GM18502 (cell line): Measurements from ENCODE around the gene TIMM50.

Experiments used
- ATAC-seq: cut with Tn5 transposase; IDR thresholded peaks from one replicate; pipeline ENCODE4 v1.9.1; 2021; ENCODE audit warnings: mild to moderate bottlenecking; ENCODE audit not compliant: unreplicated experiment, poor library complexity

The TIMM50 gene

DNA sequence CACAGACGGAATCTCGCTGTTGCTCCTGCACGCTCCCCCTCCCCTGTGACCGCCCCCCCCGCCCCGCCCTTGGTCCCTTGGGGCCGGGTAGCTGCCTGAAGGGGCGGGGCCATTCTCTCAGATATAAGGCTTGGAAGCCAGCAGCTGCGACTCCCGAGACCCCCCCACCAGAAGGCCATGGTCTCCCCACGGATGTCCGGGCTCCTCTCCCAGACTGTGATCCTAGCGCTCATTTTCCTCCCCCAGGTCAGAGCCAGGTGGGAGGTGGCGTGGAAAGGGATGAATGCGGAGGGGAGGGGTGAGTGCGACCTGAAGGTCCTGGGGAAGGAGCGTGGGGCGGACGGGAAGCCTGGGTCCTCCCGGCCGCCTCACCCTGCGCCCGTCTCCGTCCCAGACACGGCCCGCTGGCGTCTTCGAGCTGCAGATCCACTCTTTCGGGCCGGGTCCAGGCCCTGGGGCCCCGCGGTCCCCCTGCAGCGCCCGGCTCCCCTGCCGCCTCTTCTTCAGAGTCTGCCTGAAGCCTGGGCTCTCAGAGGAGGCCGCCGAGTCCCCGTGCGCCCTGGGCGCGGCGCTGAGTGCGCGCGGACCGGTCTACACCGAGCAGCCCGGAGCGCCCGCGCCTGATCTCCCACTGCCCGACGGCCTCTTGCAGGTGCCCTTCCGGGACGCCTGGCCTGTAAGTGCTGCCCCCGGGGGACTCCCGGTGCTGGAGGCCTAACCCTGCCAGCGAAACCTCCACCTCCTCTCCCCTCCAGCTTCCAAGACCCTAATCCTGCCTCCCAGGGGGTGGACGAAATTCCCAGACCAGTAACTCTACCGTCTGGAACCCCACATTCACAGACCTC is 18.4 kb downstream of the TIMM50 start, which contains the start of gene DLL3:
DLL3 (plus strand) TSS at position 150 of the 845 bp plus-strand sequence; CDS start at position 178, 28 bp downstream.
- no peak for ATAC-seq

GRCh38 chr19:39499932-39500331 is 19.3 kb downstream of the TIMM50 start:
- no peak for ATAC-seq

DNA sequence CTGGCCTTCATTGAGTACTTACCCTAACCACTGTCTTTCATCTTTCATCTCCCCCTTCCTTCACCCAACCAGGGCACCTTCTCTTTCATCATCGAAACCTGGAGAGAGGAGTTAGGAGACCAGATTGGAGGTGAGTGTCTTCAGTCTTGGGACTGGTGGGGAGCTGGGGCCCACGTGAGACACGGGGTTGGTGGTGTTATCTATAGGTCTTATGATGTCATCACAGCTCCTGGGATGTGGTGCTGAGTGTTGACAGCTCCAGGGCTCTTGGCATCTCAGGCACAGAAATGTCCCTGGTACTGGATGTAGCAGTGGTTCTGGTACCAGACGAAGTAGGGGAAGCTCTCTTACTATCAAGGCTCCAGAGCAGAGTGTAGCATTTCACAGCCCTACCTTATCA is 19.9 kb downstream of the TIMM50 start:
- ATAC-seq: no peak

- no peak for ATAC-seq
Measured at GRCh38 chr19:39501340-39501739, 20.7 kb downstream of the TIMM50 start.

GRCh38 chr19:39502640-39503417 is 22.2 kb downstream of the TIMM50 start:
- ATAC-seq: no peak

DNA sequence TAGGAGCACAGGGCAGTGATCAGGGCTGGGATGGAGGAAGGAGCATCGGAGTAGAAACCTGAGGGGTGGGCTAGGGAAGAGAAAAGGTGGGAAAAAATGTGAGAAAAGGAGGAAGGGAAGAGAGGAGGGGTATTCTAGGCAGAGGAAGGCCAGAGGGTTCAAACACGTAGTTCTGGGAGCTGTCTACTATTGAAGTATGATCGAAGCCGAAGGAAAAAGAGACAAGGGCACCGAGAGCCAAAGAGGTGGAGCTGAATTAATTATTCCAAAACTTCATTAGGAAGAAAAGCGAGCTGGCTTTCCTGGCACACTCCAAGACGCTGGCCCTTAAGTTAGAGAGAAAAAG is 25.9 kb downstream of the TIMM50 start:
- ATAC-seq: no peak

- peak; percentile 64 for ATAC-seq
Measured at GRCh38 chr19:39506944-39507714, 26.5 kb downstream of the TIMM50 start.

DNA sequence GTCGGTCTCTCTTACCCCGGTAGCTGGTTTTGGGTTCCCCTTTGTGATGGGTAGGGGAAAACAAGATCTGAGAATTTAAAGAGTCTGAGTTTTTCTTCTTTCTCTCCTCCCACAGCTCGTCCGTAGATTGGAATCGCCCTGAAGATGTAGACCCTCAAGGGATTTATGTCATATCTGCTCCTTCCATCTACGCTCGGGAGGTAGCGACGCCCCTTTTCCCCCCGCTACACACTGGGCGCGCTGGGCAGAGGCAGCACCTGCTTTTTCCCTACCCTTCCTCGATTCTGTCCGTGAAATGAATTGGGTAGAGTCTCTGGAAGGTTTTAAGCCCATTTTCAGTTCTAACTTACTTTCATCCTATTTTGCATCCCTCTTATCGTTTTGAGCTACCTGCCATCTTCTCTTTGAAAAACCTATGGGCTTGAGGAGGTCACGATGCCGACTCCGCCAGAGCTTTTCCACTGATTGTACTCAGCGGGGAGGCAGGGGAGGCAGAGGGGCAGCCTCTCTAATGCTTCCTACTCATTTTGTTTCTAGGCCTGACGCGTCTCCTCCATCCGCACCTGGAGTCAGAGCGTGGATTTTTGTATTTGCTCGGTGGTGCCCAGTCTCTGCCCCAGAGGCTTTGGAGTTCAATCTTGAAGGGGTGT is 27.2 kb downstream of the TIMM50 start:
- ATAC-seq: no peak

DNA sequence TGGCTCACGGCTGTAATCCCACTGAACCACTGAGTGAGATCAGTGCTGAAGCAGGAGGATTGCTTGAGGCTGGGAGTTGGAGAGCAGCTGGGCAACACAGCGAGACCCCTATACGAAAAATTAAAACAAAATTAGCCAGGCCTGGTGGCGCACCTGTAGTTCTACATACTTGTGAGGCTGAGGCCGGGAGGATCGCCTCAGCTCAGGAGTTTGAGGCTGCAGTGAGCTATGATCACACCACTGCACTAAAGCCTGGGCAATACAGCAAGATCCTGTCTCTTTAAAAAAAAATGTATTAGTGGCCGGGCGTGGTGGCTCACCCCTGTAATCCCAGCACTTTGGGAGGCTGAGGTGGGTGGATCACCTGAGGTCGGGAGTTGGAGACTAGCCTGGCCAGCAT is 28.0 kb downstream of the TIMM50 start:
- no peak for ATAC-seq

DNA sequence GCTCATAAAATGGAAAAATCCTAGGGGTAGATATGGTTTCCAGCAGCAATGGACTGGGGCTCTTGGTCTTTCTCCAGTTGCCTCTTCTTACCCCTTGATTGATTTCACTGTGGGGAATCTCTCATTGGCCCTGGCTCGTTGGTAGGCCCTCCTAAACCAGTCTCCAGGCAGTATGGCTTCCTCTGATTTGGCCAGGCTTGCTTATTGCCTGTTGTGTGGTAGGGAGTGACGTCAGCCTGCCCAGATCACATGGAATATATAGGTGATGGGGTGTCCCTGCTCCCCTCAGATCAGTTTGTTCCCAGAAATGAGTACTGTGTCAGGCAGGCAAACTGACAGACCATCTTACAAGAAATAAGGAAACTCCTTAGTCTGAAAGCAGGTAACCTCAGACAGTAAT is 28.6 kb downstream of the TIMM50 start:
- ATAC-seq: no peak

DNA sequence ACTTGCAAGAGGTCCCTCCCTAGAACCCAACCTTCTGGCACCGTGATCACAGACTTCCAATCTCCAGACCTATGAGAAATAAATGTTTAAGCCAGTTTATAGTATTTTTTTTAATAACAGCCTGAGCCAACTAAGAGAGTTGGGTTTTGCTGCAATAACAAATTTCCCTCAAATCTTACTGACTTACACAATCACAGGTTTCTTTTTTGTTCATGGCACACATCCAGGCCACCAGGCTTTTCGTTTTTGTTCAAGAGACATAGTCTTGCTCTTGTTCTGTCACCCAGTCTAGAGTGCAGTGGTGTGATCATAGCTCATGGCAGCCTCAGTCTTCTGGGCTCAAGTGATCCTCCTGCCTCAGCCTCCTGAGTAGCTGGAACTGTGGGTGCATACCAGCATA is 32.4 kb downstream of the TIMM50 start:
- no peak for ATAC-seq

DNA sequence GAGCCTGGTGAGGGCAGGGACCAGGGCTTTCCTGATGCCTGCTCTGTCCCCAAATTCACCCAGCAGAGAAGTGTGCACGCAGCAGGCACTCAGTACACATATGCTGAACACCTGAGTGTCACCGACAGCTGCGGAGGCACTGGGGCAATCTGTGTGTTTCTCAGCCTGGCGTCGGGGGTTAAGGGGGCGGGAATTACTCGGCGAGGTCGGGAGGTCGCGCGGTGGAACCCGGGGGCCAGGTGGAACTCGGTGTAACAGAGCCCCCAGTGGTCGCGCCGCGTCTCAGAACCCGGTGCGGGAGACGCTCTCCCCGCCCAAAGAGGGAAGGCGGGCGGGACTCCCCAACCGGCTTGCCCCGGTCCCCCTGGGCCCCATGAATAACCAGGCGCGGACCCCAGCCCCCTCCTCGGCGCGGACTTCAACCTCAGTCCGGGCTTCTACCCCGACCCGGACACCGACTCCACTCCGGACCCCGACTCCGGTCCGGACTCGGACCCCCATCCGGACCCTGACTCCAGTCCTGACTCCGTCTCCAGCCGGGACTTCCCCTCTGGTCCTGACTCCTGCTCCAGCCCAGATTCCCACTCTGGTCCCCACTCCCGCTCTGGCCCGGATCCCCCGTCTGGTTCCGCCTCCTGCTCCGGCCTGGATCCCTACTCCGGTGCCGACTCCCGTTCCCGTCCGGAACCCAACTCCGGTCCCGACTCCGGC is 34.4 kb downstream of the TIMM50 start, which contains the start of gene SELENOV:
SELENOV (plus strand) TSS at position 300 of the 711 bp plus-strand sequence; CDS start at position 374, 74 bp downstream.
- ATAC-seq: no peak

DNA sequence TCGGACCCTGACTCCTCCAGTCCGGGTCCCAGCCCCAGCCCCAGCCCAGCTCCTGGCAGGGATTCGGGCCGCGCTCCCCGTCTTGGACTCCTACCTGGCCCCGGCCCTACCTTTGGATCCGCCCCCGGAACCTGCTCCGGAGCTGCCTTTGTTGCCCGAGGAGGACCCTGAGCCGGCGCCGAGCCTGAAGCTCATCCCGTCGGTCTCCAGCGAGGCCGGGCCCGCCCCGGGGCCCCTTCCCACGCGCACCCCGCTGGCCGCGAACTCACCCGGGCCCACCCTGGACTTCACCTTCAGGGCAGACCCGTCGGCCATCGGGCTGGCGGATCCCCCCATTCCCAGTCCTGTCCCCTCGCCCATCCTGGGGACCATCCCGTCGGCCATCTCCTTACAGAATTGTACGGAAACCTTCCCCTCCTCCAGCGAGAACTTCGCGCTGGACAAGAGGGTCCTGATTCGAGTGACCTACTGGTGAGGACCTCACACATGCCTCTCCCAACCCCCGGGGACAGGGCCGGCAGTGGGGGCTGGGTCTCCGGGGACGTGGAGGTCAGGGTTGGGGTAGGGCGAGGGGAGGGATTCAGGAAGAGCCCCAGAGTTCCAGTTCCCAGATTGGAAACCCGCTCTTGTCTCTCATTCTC is 35.0 kb downstream of the TIMM50 start:
- ATAC-seq: no peak

DNA sequence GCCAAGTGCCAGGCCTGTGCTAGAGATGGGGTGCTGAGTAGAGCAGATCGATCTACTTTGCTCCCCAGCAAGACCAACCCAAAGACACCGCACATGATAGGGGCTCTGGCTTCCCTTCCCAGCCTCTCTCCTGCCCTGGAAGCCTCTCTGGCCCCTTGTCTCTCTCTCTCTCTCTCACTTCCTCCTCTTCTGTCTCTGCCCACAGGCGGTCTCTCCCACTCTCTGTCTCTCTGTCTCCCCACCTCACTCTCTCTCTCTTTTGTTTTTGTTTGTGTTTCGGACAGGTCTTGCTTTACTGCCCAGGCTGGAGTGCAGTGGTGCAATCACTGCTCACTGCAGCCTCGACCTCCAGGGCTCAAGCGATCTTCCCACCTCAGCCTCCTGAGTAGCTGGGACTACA is 35.6 kb downstream of the TIMM50 start:
- ATAC-seq: no peak

GRCh38 chr19:39517432-39517831 is 36.8 kb downstream of the TIMM50 start:
- no peak for ATAC-seq

DNA sequence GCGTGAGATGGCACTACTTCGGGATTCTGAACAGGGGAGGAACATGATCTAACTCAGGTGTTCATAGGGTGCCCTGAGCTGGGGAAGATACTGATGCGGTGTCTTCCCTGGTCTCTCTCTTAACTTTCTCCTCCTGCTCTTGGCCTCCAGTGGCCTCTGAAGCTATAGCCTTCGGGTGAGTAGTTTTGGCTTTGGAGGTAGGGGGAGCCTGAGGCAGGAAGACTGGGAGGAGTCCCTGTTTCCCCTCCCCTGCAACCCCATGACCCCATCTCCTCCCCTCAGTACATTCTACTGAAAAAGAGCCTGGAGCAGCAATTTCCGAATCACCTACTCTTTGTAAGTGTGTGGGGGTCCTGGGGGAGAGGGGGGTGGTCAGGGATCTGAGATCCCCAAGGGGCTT is 37.8 kb downstream of the TIMM50 start:
- ATAC-seq: no peak

DNA sequence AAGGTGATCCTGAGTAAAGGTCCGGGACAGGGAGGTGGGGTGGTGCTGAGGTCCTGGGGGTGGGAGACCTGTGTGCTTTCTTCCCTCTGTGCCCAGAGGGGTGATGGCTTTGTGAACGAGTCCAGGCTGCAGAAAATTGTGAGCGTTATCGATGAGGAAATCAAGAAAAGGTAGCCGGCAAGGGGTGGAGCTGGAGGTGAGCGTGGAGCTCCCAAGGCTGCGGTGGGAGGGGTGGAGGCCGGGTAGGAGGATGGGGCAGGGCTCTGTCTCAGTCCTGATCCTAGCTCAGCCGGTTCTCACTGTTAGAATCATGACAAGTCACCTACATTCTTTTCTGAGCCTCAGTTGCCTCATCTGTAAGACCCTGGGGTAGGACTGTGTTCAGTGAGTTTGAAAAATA is 38.3 kb downstream of the TIMM50 start:
- ATAC-seq: no peak

GRCh38 chr19:39520541-39521484 is 40.2 kb downstream of the TIMM50 start:
- no peak for ATAC-seq
